Iris pigment epithelial cell (primary cell): Measurements from ENCODE around the gene KCNQ1OT1.

ENCODE experiments used
- DNase-seq: peaks from one replicate; pipeline ENCODE4 v3.0.0-alpha.2; 2011; ENCODE audit warnings: low read depth

Gene KCNQ1OT1

GRCh38 chr11:2737226-2737590 is 37.4 kb upstream of the KCNQ1OT1 start:
- DNase-seq, result no peak

DNA sequence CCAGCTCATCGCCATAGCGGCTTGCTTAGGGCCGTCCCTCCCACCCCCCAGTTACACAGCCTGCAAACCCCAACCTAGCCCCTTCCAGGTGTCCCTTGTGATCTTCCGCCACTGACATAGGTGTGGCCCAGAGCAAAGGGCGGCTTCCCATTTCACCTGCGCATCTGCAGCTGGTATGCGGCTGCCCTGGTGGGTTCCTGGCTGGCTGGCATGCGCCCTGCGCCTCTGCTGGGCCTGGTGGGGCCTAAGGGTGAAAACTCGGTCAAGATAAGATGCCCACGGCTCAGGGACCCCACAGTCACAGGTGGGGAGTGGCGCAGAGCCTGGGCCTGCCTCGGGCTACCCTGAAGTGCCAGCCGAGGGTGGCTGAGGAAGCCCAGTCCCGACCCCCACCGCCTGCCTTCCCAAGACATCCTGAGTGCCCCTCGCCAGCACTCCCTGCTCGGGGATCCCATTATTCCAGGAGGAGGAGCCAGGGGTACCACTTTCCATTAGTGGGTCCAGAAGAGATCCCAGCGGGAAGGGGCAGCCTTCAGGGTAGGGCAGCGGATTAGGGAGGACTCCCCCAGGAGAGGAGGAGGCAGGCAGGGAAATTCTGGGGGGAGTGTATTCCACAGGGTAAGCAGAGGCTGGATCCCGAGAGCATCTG is 36.9 kb upstream of the KCNQ1OT1 start:
- DNase-seq, result no peak

DNA sequence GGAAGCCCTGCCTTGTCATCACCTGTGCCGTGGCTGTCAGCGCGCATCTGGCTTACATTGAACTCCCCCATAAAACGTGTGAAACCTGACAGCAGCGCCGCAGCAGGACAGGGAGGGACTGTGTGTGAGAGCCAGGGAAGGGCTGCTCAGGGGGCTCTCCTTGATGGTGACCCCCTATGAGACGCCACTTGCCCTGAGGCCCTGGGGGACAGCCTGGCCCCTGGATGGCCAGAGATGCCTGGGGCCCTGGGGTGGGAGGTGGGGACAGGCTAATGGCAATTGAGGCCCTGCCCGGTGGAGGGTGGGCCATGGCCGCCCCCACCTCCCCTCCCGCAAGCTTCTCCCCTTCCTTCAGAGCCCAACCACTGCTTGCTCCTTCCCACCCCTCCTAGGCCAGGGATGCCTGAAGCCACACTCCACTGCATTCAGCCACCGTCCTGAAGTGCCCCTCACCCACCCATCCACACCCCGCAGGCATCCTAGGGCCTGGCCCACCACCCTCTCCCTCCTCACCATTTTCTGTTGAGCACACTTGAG is 35.3 kb upstream of the KCNQ1OT1 start:
- DNase-seq, result no peak

DNA sequence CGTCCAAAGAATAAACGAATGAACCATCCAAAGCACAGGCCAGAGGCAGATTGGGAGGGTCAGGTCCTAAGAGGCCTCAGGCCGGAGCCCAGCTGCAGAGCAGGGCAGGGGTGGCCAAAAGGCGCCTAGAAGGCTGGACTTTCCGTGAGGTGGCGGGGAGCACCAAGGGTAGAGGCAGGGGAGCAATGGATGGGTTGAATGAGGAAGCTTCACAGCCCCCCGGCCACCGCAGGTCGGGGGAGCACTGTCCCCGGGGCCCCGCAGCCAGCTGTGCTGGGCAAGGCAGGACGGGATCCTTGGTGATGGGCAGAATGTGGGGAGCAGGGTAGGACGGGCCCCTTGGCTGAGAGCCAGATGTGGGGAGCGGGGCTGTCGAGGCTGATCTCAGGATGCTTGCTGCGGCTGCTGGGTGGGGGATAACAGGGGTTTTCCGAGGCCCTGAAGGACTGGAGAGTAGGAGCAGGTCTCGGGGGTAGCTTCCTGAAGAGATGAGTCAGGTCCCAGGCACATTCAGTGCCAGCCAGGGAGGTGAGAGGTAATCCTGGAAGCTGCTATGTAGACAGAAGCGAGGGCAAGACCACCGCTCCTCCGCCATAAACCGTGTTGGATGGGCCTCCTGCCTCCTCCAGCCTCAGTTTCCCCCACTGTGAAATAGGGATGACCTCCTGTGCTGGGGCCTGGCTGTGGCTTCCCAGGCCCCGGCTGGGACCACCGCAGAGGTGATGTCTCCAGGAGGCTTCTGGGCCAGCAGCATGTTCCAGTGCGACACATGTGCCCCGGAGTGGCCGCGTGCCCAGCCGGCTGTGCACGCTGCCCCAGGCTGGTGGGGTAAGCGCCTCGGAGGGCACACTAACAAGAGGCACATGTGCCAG is 34.6 kb upstream of the KCNQ1OT1 start:
- DNase-seq, result peak; percentile 21

DNA sequence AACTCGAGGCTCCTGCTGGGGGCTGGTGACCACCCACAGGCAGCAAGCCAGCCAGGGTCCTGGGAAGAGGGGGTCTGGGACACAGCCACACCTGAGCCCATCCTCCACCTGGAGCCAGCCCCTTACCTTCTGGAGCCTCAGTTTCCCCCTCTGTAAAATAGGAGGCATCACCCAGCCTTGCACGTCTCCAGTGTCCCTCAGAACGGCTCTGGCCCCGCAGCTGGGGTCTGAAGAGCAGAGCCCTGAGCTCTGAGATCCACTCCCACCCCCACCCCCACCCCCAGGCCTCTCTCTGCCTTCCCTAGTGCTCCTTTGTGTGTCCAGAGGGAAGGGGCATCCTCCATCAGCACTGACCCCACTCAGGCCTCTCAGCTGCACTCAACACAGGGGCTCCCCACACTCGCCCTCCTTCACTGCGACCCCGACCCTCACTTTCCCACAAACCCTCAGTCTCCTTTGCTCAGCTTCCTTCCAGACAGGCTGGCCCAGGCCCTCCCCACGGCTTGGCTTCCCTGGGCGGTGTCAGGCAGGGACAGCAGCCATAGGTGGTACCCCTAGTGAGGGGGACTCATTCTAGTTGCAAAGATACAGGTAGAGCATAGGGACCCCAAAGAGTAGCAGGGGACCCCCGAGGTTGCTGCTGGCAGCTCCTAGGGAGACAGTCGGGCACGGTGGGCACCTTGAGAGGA is 33.3 kb upstream of the KCNQ1OT1 start:
- DNase-seq, result no peak

DNA sequence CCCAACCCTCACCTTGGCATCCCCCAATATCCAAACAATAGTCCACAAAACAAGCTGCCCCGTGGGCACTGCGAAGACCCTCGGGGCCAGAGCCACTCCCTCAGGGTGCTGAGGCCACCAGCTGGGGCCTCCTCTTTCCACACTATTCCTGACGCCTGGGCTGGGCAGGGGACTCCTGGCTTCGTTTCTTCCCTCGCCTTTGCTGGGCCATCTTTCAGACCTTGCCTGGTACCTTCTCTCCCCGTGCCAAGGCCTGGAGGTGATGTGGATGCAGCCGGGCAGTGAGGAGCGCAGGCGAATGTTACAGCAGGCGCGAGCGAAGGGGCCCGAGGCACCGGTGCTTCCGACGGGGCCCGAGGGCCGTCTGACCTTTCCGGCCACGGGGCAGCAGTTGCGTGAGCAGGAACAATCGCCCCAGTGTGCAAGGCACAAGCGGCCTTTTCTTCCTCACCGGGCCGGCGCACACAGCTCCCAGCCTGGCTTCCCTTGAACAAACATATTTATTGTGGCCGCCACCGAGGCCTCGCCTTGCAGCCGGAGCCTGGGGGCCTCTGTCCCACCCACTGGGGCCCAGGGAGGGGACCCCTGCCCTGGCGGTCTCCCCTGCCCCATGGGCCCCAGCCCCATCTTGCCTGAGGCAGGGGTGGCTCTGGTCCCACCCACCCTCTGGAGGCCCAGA is 32.6 kb upstream of the KCNQ1OT1 start:
- DNase-seq, result no peak

- no peak for DNase-seq
These were observed 31.6 kb upstream of the KCNQ1OT1 start for GRCh38 chr11:2731130-2732125.

DNA sequence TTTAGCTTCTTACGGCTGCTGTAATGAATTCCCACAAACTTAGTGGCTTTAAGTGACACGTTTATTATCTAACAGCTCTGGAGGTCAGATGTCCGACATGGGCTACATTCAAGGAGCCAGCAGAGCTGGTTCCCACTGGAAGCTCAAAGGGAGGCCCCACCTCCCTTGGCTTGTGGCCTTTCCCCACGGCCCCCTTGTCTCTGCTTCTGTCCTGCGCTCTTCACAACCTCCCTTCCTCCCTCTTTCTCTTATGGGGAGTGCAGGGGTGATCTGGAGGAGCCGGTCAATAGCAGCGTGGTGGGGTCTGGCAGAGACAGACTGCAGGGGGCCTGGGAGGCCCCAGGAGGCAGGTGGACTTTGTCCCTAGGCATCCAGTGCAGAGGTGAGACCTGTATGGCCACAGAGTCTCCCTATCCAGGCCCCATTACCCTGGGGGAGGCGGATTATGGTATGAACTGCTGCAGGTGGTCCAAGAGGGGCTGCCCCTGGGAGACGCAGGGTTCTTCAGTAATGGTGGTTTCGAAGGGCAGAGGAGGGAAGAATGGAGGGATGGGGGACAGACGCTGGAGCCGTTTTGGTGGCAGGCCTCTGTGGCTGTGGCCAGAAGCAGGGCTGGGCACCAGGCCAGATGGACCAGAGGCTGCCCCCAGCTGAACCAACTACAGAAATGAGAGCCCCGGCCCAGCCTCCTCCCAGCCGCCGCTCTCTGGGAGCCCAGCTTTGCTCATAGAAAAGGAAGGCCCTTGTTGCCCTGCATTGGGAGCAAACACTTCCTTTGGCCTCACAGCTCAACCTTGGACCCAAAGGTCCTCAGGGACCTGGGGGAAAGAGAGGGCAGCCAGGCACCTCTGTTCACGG is 30.7 kb upstream of the KCNQ1OT1 start:
- no peak for DNase-seq

- DNase-seq, result no peak
These were observed 30.0 kb upstream of the KCNQ1OT1 start for GRCh38 chr11:2729841-2730240.

- DNase-seq, result no peak
These were observed 29.0 kb upstream of the KCNQ1OT1 start for GRCh38 chr11:2728663-2729332.

- DNase-seq, result no peak
These were observed 28.4 kb upstream of the KCNQ1OT1 start for GRCh38 chr11:2728128-2728662.

GRCh38 chr11:2726964-2727363 is 27.2 kb upstream of the KCNQ1OT1 start:
- DNase-seq, result no peak

DNA sequence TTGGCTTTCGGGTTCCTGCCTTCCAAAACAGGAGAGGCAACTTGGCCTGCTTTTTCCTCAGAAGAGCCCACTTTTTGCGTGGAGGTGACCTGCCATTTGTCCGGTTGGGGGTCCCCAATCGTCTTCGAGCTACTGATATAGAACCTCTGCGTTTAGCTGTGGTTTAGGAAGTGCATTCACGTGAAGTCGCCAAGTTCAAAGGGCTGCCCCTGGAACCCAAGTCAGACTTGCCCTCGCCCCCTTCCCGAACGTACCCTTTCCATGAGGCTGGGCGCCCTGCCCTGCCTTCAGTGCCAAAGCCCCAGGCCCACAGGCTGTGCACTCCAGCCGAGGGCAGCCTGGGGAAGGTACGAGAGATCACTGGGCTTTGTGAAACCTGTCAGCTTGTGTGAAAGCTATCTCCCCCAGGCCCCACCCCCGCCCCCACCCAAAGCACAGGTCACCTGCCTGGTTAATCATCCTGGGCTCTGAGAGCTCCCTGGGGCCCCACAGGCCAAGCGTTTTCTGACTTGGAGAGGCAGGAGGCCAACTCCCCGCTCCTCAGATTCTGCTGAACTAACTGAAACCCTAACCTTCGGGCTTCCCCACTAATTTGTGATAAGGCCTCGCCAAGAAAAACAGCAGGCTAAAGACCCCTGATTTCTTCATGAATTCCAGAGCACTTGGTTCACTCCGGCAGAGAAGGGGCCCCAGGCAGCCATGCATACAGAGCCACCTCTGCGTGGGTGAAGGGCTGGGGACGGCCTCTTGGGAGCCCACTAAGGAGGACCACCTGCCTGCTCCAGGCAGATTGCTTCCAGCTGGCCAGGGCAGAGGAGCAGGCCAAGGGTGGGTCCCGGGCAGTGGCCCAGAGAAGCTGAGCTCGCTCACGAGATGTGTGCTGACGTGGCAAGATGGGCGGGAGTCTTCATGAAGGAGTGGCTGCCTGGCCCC is 25.8 kb upstream of the KCNQ1OT1 start:
- DNase-seq, result peak; percentile 48

DNA sequence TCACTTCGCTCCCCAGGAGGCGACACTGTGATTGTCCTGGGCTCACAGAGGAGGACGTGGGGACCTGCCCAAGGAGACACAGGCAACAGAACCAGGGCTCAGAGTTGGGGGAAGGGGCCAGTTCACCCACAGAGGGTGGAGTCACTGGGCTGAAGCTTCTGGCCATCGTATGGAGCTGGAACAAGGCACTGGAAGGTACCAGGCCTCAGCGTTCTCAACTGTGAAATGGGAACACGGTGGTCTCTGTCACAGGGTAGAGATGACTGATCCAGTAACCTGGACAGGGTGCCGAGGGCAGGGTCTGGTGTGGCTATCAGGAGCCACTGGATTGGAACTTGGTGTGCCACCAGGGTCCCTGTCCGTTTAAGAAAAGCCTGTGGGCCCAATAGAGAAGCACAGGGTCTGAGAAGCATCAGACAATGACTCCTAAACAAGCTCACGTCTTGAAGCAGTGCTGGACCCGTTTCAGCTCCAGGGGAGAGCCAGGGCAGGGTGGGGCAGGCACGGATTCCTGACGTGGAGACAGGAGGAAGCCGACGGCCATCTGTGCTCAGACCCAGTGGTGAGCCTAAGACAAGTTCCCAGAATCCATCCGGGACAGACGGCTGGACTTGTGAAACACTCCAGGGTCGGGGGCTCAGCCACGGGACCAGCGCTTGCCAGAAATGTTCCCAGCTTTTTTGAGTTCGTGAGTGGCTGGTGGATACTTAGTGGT is 25.0 kb upstream of the KCNQ1OT1 start:
- no peak for DNase-seq

DNA sequence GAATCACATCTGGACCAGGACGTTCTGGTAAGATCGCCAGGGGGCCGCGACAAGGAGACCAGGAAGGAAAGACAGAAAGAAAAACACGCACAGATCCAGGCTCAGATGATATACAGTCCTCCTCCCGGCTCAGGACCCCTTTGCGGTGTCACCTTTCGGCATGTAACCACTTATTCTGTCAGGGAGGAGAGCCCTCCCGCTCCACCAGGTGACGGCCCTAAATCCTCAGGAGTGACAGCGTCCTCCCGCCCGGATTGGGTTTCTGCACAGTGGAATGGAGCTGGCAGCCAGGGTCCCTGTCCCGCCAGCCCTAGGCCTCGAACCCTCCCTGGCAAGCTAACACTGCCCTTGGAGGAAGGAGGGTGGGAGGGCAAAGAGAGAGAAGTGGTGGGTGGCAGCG is 24.3 kb upstream of the KCNQ1OT1 start:
- no peak for DNase-seq

DNA sequence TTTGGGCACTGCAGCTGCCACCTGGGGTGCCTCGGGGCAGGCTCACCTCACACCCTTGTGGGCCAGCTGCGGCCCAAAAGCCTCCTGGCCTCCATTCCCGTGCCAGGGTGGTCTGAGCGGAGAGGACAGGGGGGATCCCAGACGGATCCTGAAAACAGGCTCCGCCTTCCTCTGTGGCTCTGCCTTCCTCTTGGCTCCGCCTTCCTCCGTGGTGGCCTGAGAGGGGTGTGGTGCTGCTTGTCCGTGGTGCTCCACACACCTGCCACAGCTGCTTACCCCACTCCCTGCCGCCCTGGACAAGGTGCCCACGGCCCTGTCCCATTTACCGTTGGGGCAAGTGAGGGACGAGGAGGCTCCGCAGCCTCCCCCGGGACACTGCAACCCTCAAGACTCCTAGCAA is 23.2 kb upstream of the KCNQ1OT1 start:
- no peak for DNase-seq

- no peak for DNase-seq
These were observed 21.6 kb upstream of the KCNQ1OT1 start for GRCh38 chr11:2721210-2721916.
